PFSK-1 (cell line): ENCODE results near the gene HAPLN2.

Experiments used
- FOXP2 ChIP-seq: optimal IDR thresholded peaks from 2 replicates; pipeline ENCODE3; 2011; ENCODE audit warnings: borderline replicate concordance, control low read depth, inconsistent platforms; ENCODE audit not compliant: insufficient read depth; ENCODE audit errors: extremely low read length, extremely low read depth
- POLR2AphosphoS5 ChIP-seq: IDR thresholded peaks from 2 replicates; pipeline ENCODE4 v1.6.1; 2012; ENCODE audit warnings: low read depth, mild to moderate bottlenecking, control low read depth, low read length, moderate library complexity
- REST ChIP-seq, 2 experiments: IDR thresholded peaks; 2 replicates each; pipeline versions ENCODE4 v1.6.1 to v1.8.0; 2011 to 2012; ENCODE audit warnings: low read depth in 2 of 2, low read length in 2 of 2, control low read depth in 1 of 2, inconsistent platforms in 1 of 2, mild to moderate bottlenecking in 1 of 2, moderate library complexity in 1 of 2; ENCODE audit not compliant: insufficient read depth in 1 of 2
- SIN3A ChIP-seq: IDR thresholded peaks from 2 replicates; pipeline ENCODE4 v1.6.1; 2012; ENCODE audit warnings: mild to moderate bottlenecking, low read length, moderate library complexity, borderline replicate concordance; ENCODE audit not compliant: insufficient read depth
- TAF1 ChIP-seq: IDR thresholded peaks from 2 replicates; pipeline ENCODE4 v1.6.1; 2012; ENCODE audit warnings: low read length, control low read depth, borderline replicate concordance; ENCODE audit not compliant: insufficient read depth

HAPLN2 gene

DNA sequence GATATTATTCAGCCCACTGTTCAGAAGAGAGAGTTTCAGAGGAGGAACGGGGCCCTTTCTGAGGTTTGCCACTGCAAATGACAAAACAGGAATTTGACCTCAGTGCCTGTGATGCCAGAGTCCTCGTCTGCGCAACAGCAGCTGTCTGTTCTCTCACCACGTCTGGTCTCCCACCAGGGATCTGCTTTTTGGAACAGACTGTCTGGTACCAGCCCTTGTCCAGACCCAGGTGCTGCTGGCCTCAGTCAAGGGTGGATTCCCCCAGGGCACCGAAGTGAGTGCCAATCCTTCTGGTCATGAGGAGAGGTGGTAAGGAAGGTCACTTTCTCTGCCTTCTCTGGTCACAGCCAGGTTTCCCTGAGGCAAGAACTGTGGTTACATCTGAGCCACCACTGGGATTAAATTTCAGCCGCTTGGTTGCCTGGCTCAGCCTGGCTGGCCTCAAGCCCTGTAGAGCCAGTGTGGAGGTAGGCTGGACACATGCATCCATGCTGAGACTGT is 20.4 kb downstream of the HAPLN2 start:
- no peak for TF ChIP-seq FOXP2
- TF ChIP-seq SIN3A: no peak
- TF ChIP-seq REST (IDR thresholded peaks at IDR 0.05; ENCODE audit: insufficient read depth in 1 of 2, low read depth in 2 of 2, low read length in 2 of 2): no peak
- TF ChIP-seq TAF1: no peak
- no peak for TF ChIP-seq POLR2AphosphoS5

GRCh38 chr1:156640842-156641706 is 21.9 kb downstream of the HAPLN2 start:
- TF ChIP-seq REST (IDR thresholded peaks at IDR 0.05; ENCODE audit: insufficient read depth in 1 of 2, low read depth in 2 of 2, low read length in 2 of 2): no peak
- no peak for TF ChIP-seq SIN3A
- TF ChIP-seq FOXP2: no peak
- TF ChIP-seq POLR2AphosphoS5: no peak
- no peak for TF ChIP-seq TAF1

GRCh38 chr1:156641761-156642264 is 22.6 kb downstream of the HAPLN2 start, which contains the start of gene BCAN:
Gene BCAN (plus strand): TSS chr1:156642117. CDS start chr1:156646055, 3,938 bp downstream.
- no peak for TF ChIP-seq FOXP2
- no peak for TF ChIP-seq SIN3A
- TF ChIP-seq TAF1: no peak
- TF ChIP-seq REST (IDR thresholded peaks at IDR 0.05; ENCODE audit: insufficient read depth in 1 of 2, low read depth in 2 of 2, low read length in 2 of 2): no peak
- no peak for TF ChIP-seq POLR2AphosphoS5

GRCh38 chr1:156642265-156643048 is 23.2 kb downstream of the HAPLN2 start:
- no peak for TF ChIP-seq TAF1
- TF ChIP-seq SIN3A: no peak
- no peak for TF ChIP-seq REST (IDR thresholded peaks at IDR 0.05; ENCODE audit: insufficient read depth in 1 of 2, low read depth in 2 of 2, low read length in 2 of 2)
